Peyer's patch (tissue), 4 donors: Measurements from ENCODE around the gene KANSL2.

Experiments
- POLR2A ChIP-seq, 2 donors: fragments of 450-650 bp; IDR thresholded peaks; one replicate each; pipeline ENCODE4 v1.5.1; 2017; ENCODE audit warnings: antibody characterized with exemption in 2 of 2, mild to moderate bottlenecking in 2 of 2, moderate library complexity in 2 of 2
- TF ChIP-seq, protein P1 (sequence below), 6 experiments: fragments of 450-650 bp in 4 of 6; fragments of 200-600 bp in 2 of 6; sonication (generic) in 1 of 6; IDR thresholded peaks; one replicate each; pipeline ENCODE4 v1.5.1; 2017 to 2019; ENCODE audit warnings: antibody characterized with exemption in 6 of 6, mild to moderate bottlenecking in 3 of 6, moderate library complexity in 1 of 6

DNA sequence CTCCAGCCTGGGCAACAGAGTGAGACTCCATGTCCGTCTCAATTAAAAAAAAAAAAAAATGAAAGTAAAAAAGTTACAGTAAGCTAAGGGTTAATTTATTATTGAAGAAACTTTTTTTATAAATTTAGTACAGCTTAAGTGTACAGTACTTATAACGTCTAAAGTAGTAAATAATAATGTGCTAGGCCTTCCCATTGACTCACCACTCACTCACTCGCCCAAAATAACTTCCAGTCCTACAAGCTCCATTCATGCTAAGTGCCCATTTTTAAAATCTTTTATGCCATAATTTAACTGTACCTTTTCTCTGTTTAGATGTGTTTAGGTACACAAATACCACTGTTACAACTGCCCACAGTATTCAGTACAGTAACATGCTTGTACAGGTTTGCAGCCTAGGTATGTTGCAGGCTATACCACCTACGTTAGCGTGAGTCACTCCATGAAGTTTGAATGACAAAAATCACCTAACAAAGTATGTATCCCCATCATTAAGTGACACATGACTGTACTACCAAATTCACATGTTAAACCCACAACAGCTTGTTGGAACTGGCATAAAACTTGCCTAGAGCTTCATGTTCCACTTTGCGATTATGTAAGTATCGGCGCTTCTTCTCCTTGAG is 10.7 kb downstream of the KANSL2 start:
- TF ChIP-seq, protein P1, sequence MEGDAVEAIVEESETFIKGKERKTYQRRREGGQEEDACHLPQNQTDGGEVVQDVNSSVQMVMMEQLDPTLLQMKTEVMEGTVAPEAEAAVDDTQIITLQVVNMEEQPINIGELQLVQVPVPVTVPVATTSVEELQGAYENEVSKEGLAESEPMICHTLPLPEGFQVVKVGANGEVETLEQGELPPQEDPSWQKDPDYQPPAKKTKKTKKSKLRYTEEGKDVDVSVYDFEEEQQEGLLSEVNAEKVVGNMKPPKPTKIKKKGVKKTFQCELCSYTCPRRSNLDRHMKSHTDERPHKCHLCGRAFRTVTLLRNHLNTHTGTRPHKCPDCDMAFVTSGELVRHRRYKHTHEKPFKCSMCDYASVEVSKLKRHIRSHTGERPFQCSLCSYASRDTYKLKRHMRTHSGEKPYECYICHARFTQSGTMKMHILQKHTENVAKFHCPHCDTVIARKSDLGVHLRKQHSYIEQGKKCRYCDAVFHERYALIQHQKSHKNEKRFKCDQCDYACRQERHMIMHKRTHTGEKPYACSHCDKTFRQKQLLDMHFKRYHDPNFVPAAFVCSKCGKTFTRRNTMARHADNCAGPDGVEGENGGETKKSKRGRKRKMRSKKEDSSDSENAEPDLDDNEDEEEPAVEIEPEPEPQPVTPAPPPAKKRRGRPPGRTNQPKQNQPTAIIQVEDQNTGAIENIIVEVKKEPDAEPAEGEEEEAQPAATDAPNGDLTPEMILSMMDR (IDR thresholded peaks at IDR 0.05) = no peak
- TF ChIP-seq POLR2A (IDR thresholded peaks at IDR 0.05) = no peak
